Neural cell (in vitro differentiated cells): ENCODE results near the gene C1orf21. TPM values are rescaled to one million over a fixed set of nuclear protein-coding genes. Genes with fewer than 3 reads are reported as not detected.
A peak's percentile ranks its signal among the peaks of the same experiment; 100 is the strongest.

Experiments used
- H2AFZ ChIP-seq: fragments of 200-600, 300-800 bp; sonication (generic), shearing (Covaris generic); 2 replicates; pipeline ENCODE4 v1.6.0; 2014; ENCODE audit warnings: low read depth, mild to moderate bottlenecking, antibody characterized with exemption, low read length, moderate library complexity
- H3F3A ChIP-seq: fragments of 200-600 bp; shearing (Covaris generic); 2 replicates; pipeline ENCODE4 v1.6.1; 2016; ENCODE audit warnings: mild to moderate bottlenecking, moderate library complexity, mixed read lengths, antibody characterized with exemption, low read length; ENCODE audit not compliant: insufficient read depth, poor library complexity, severe bottlenecking
- H3K27ac ChIP-seq: fragments of 200-600, 300-800 bp; sonication (generic), shearing (Covaris generic); 2 replicates; pipeline ENCODE4 v1.5.1; 2014; ENCODE audit warnings: mild to moderate bottlenecking, low read length, moderate library complexity
- H3K27me3 ChIP-seq: fragments of 300-800, 200-600 bp; sonication (generic), shearing (Covaris generic); 2 replicates; pipeline ENCODE4 v1.6.0; 2014; ENCODE audit warnings: mild to moderate bottlenecking, low read depth, low read length, moderate library complexity; ENCODE audit not compliant: insufficient read depth
- H3K36me3 ChIP-seq: fragments of 300-800, 200-600 bp; sonication (generic), shearing (Covaris generic); 2 replicates; pipeline ENCODE4 v1.5.1; 2014; ENCODE audit warnings: mild to moderate bottlenecking, antibody characterized with exemption, low read length, moderate library complexity; ENCODE audit not compliant: insufficient read depth
- H3K4me2 ChIP-seq: fragments of 300-800, 200-600 bp; sonication (generic), shearing (Covaris generic); 2 replicates; pipeline ENCODE4 v1.6.0; 2014; ENCODE audit warnings: mild to moderate bottlenecking, low read length
- H3K4me3 ChIP-seq: fragments of 300-800, 200-600 bp; sonication (generic), shearing (Covaris generic); 2 replicates; pipeline ENCODE4 v1.5.1; 2014; ENCODE audit warnings: mild to moderate bottlenecking, low read length, moderate library complexity
- H3K79me2 ChIP-seq: fragments of 200-600 bp; shearing (Covaris generic); replicated peaks from 2 replicates; pipeline ENCODE4 v1.6.0; 2014; ENCODE audit warnings: mild to moderate bottlenecking, low read length, moderate library complexity; ENCODE audit not compliant: insufficient read depth
- H3K9ac ChIP-seq: fragments of 300-800, 200-600 bp; sonication (generic), shearing (Covaris generic); 2 replicates; pipeline ENCODE4 v1.6.1; 2016; ENCODE audit warnings: mild to moderate bottlenecking, low read length, mixed read lengths
- H3K9me2 ChIP-seq: fragments of 200-600 bp; shearing (Covaris generic); 2 replicates; pipeline ENCODE4 v1.6.1; 2016; ENCODE audit warnings: mild to moderate bottlenecking, low read length, mixed read lengths; ENCODE audit not compliant: insufficient read depth
- H3K9me3 ChIP-seq: fragments of 200-600, 300-800 bp; sonication (generic), shearing (Covaris generic); 2 replicates; pipeline ENCODE4 v1.6.1; 2016; ENCODE audit warnings: mild to moderate bottlenecking, mixed run types, low read length, moderate library complexity, mixed read lengths
- H4K20me1 ChIP-seq: fragments of 200-600 bp; shearing (Covaris generic); 2 replicates; pipeline ENCODE4 v1.6.1; 2016; ENCODE audit warnings: mild to moderate bottlenecking, mixed run types; ENCODE audit not compliant: insufficient read depth
- CTCF ChIP-seq: fragments of 450-650 bp; IDR thresholded peaks from 2 replicates; pipeline ENCODE4 v1.5.1; 2014; ENCODE audit warnings: antibody characterized with exemption, mild to moderate bottlenecking, moderate library complexity; ENCODE audit not compliant: poor library complexity, severe bottlenecking
- EP300 ChIP-seq: fragments of 450-650 bp; conservative IDR thresholded peaks from 2 replicates; pipeline ENCODE4 v1.6.1; 2014; ENCODE audit warnings: antibody characterized with exemption, mild to moderate bottlenecking, moderate library complexity; ENCODE audit not compliant: poor library complexity, severe bottlenecking
- EZH2 ChIP-seq: fragments of 200-600, 300-800 bp; shearing (Covaris generic), sonication (generic); IDR thresholded peaks from 2 replicates; pipeline ENCODE4 v1.6.1; 2014; ENCODE audit warnings: antibody characterized with exemption, low read length, borderline replicate concordance, mild to moderate bottlenecking; ENCODE audit not compliant: insufficient read depth, poor library complexity, severe bottlenecking
- MXI1 ChIP-seq: fragments of 450-650 bp; conservative IDR thresholded peaks from 2 replicates; pipeline ENCODE4 v1.6.1; 2014; ENCODE audit warnings: antibody characterized with exemption, mild to moderate bottlenecking; ENCODE audit not compliant: poor library complexity, severe bottlenecking
- POLR2AphosphoS5 ChIP-seq: IDR thresholded peaks from 2 replicates; pipeline ENCODE4 v1.6.1; 2012
- RAD21 ChIP-seq: fragments of 450-650 bp; conservative IDR thresholded peaks from 2 replicates; pipeline ENCODE4 v1.6.1; 2014; ENCODE audit warnings: antibody characterized with exemption, mild to moderate bottlenecking, moderate library complexity
- REST ChIP-seq: IDR thresholded peaks from 2 replicates; pipeline ENCODE4 v1.6.1; 2012; ENCODE audit warnings: borderline replicate concordance
- SMC3 ChIP-seq: fragments of 450-650 bp; conservative IDR thresholded peaks from 2 replicates; pipeline ENCODE4 v1.6.1; 2014; ENCODE audit warnings: antibody characterized with exemption, mild to moderate bottlenecking, moderate library complexity; ENCODE audit not compliant: poor library complexity
- TAF1 ChIP-seq: IDR thresholded peaks from 2 replicates; pipeline ENCODE4 v1.6.1; 2012; ENCODE audit warnings: low read depth
- polyA plus RNA-seq: library from polyadenylated mRNA; depleted of rRNA; stranded (reverse); fragments of >200 nt; gene quantifications from 2 replicates; pipeline ENCODE4 v1.2.3, GENCODE V29; 2014

C1orf21 gene
- polyA plus RNA-seq, 1 donor from 2014 or later: 21.1 TPM

GRCh38 chr1:184596950-184597645, 210.3 kb downstream of the C1orf21 start:
- Histone ChIP-seq H3K27me3 (no peaks in the 10 kb centered on the region), H3K27ac (peak overlapping the region; percentile 37), H3K9me2 (no peaks in the 10 kb centered on the region), H3F3A (no peaks in the 10 kb centered on the region), H3K79me2 (no peaks in the 10 kb centered on the region), H3K4me2 (no peak overlapping the region), H3K9ac (no peak overlapping the region), H2AFZ (no peak overlapping the region), H3K4me3 (no peak overlapping the region), H3K36me3 (no peaks in the 10 kb centered on the region), H4K20me1 (no peaks in the 10 kb centered on the region), H3K9me3 (no peaks in the 10 kb centered on the region)
- TF ChIP-seq SMC3 (no peak), CTCF (no peak), MXI1 (no peak), TAF1 (no peak), EZH2 (no peak), REST (no peak), RAD21 (no peak), POLR2AphosphoS5 (no peak), EP300 (no peak)

- Histone ChIP-seq H2AFZ (no peak overlapping the region), H3K9me2 (no peaks in the 10 kb centered on the region), H3K27ac (peak overlapping the region; percentile 37), H3K36me3 (no peaks in the 10 kb centered on the region), H3K4me2 (peak overlapping the region; percentile 17), H3K9me3 (no peaks in the 10 kb centered on the region), H3K27me3 (no peaks in the 10 kb centered on the region), H3K9ac (peak overlapping the region; percentile 6), H4K20me1 (no peaks in the 10 kb centered on the region), H3K79me2 (no peaks in the 10 kb centered on the region), H3K4me3 (peak overlapping the region; percentile 23), H3F3A (no peaks in the 10 kb centered on the region)
- TF ChIP-seq CTCF (no peak), EP300 (no peak), REST (no peak), POLR2AphosphoS5 (no peak), RAD21 (no peak), MXI1 (no peak), EZH2 (no peak), TAF1 (no peak), SMC3 (no peak)
These were observed 211.0 kb downstream of the C1orf21 start for GRCh38 chr1:184597650-184598357.
